ENCODE data around the gene NAPSA.

The NAPSA gene

DNA sequence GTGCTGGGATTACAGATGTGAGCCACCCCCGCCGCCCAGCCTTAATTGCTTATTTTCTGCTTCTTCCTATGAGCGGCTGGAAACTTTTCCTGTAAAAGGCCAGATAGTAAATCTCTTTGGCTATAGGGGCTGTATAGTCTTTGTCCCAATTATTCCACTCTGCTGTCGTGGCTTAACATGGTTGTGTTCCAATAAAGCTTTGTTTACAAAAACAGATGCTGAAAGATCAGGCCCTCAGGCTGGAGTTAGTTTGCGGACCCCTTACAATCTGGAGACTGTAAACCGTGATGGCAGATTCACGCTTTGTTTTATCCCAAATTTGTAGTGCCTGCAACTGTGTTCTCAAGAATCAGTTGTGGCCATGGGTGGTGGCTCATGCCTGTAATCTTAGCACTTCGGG, 47.0 kb downstream of the NAPSA start:
- H3K4me3 ChIP-seq (ENCODE audit: low read depth, low read length) = no peak overlapping the region

DNA sequence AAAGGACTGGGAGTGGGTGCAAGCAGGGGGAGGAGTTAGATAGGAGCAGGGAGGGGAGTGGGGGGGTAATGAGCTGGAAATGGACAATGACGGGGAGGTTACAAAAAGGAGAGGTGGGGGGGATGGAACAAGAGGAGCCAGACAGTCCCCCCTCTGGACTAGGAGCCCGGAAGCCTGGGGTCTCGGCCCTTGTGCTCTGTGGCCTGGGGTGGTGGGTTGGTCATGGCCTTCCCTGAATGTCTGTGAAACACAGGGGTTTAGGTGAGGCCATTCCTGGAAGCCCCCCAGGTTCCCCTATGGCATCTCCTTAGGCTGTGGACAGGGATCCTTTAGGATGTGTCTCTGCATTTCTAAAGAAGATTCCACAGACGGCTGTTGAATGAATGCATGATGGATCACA, 48.3 kb downstream of the NAPSA start:
- H3K4me3 ChIP-seq (ENCODE audit: low read depth, low read length) = no peak overlapping the region

GRCh38 chr19:50315773-50316448, 49.5 kb downstream of the NAPSA start:
- peak overlapping the region; percentile 8 for H3K4me3 ChIP-seq (ENCODE audit: low read depth, low read length)

GRCh38 chr19:50314724-50315708, 50.4 kb downstream of the NAPSA start:
- H3K4me3 ChIP-seq (ENCODE audit: low read depth, low read length) = peak overlapping the region; percentile 60

GRCh38 chr19:50313812-50314536, 51.5 kb downstream of the NAPSA start:
- peak overlapping the region; percentile 30 for H3K4me3 ChIP-seq (ENCODE audit: low read depth, low read length)

GRCh38 chr19:50312967-50313811, 52.2 kb downstream of the NAPSA start:
- H3K4me3 ChIP-seq (ENCODE audit: low read depth, low read length) = peak overlapping the region; percentile 49

- peak overlapping the region; percentile 49 for H3K4me3 ChIP-seq (ENCODE audit: low read depth, low read length)
Measured at GRCh38 chr19:50311723-50312635, 53.5 kb downstream of the NAPSA start.

DNA sequence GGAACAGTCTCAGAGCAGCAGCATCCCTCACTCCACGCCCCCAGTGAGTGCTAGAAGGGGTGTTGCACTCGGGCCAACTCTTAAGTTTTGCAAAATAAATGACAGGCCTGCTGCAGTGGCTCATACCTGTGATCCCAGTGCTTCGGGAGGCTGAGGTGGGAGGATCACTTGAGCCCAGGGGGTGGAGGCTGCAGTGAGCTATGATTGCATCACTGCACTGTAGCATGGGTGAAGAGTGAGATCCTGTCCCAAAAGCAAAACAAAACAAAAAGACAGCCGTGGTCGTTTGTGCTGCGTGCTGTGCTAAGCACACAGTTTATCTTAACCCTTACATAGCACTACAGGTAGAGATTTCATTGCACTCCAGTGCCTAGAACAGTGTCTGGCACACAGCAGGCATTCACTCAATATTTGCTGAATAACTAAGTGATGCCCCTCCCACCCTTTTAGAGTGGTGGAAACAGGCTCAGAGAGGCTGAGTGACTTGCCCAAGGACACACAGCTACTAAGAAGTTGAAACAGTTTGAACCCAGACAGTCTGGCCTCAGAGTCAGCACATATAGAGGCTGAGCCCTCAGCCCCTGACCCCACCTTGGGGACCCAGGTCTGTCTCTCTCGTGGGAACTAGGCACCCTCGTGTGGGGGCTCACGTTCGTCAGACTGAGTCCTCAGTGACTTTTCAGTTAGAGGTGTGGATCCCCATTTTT, 54.5 kb downstream of the NAPSA start:
- H3K4me3 ChIP-seq (ENCODE audit: low read depth, low read length) = no peak overlapping the region

- H3K4me3 ChIP-seq (ENCODE audit: low read depth, low read length) = no peak overlapping the region
Measured at GRCh38 chr19:50309396-50310125, 55.9 kb downstream of the NAPSA start.

DNA sequence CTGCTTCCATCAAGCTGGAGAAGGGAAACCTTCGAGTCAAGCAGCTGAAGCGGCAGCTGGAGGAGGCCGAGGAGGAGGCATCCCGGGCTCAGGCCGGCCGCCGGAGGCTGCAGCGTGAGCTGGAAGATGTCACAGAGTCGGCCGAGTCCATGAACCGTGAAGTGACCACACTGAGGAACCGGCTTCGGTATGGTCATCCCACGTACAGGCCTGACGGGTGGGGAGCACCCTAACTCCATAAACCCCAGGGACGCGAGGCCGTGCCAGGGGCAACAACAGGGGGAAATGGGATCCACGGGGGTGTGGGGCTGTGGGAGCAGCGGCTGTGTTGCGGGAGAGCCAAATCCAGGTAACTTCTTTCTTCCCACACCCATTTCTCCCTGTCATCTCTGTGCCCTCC, 56.4 kb downstream of the NAPSA start:
- H3K4me3 ChIP-seq (ENCODE audit: low read depth, low read length) = no peak overlapping the region
